Adrenal gland (tissue), 12 donors: ENCODE results near the gene CEP83. TPM values are rescaled to one million over a fixed set of nuclear protein-coding genes. Genes with fewer than 3 reads are reported as not detected.

Experiments used
- DNase-seq, 7 donors: peaks; one replicate each; pipeline ENCODE4 v3.0.0-alpha.2; 2019 to 2020
- H3K27ac ChIP-seq, 5 donors: fragments of 200-600 bp; sonication (generic) in 4 of 5; 1 replicate in 3 of 5; 2 replicates in 2 of 5; pipeline versions ENCODE4 v1.5.1 to v1.8.0; 2016 to 2020; ENCODE audit warnings: mild to moderate bottlenecking in 1 of 5
- H3K27me3 ChIP-seq: fragments of 200-600 bp; 2 replicates; pipeline ENCODE4 v1.8.0; 2021
- H3K36me3 ChIP-seq, 2 donors: fragments of 200-600 bp; replicated peaks in 1 of 2; 1 replicate in 1 of 2; 2 replicates in 1 of 2; pipeline versions ENCODE4 v1.5.1 to v1.8.0; 2018 to 2022
- H3K4me1 ChIP-seq, 2 donors: fragments of 200-600 bp; replicated peaks in 1 of 2; 1 replicate in 1 of 2; 2 replicates in 1 of 2; pipeline versions ENCODE4 v1.5.1 to v1.8.0; 2018 to 2021
- H3K4me3 ChIP-seq, 4 donors: fragments of 200-600 bp; sonication (generic) in 3 of 4; one replicate each; pipeline ENCODE4 v1.5.1; 2016 to 2018
- H3K9me3 ChIP-seq, 3 donors: fragments of 200-600 bp; sonication (generic) in 1 of 3; replicated peaks in 1 of 3; 1 replicate in 2 of 3; 2 replicates in 1 of 3; pipeline versions ENCODE4 v1.5.1 to v1.8.0; 2016 to 2021
- CTCF ChIP-seq, 6 experiments: fragments of 450-650 bp in 4 of 6; fragments of 200-600 bp in 2 of 6; sonication (generic) in 1 of 6; IDR thresholded peaks; 1 replicate in 5 of 6; 2 replicates in 1 of 6; pipeline versions ENCODE4 v1.5.1 to v1.8.0; 2016 to 2021; ENCODE audit warnings: antibody characterized with exemption in 6 of 6, mild to moderate bottlenecking in 2 of 6, moderate library complexity in 1 of 6
- POLR2A ChIP-seq, 2 donors: fragments of 450-650 bp; IDR thresholded peaks; one replicate each; pipeline ENCODE4 v1.6.1; 2017; ENCODE audit warnings: antibody characterized with exemption in 2 of 2, mild to moderate bottlenecking in 2 of 2, moderate library complexity in 1 of 2
- WGBS, 4 donors: extraction: QIAGEN DNeasy Blood & Tissue Kit in 2 of 4; methylation state at CpG; one replicate each; pipeline versions ENCODE4 v1.1.5 to v1.1.7; 2013 to 2017; 5-methylcytosine and 5-hydroxymethylcytosine counted together
- intact Hi-C, 2 donors: fragments of 100-400 bp; cut with DNase I; formaldehyde crosslinking; loops; one replicate each; pipeline versions ENCODE4 v1.14.1 to v1.15.0; 2022 to 2023
- polyA plus RNA-seq, 3 donors: library from polyadenylated mRNA; stranded (reverse); fragments of 200-250 nt in 2 of 3; fragments of 350-450 nt in 1 of 3; fragmentation: Illumina TruSeq in 1 of 3; extraction: RNeasy Lipid Tissue Mini Kit (QIAGEN cat#74804) in 1 of 3; gene quantifications; one replicate each; pipeline ENCODE4 v1.2.3, GENCODE V29; 2013 to 2014
- total RNA-seq, 9 donors: library from RNA; depleted of rRNA in 4 of 9; stranded (reverse); fragments of >200 nt in 4 of 9; fragments of 120-200 nt in 1 of 9; fragmentation: NEBNext Ultra II Directional in 1 of 9; extraction: Animal tissue kit (Norgen Biotek cat#: 25700) in 1 of 9; gene quantifications; one replicate each; pipeline versions ENCODE4 v1.1.0 to v1.2.4, GENCODE V29; 2013 to 2023
- donor health status: healthy with polysubstance abuse.
- donor health status: Bipolar disorder and iron deficiency.
- donor health status: DM: yes; HTN: yes; CAD: no.
- donor health status: DM: no; HTN: no; CAD: no.
- donor health status: DM: no; HTN: no; CAD: no.
- donor health status: DM: yes; HTN: yes; CAD: no.

Gene CEP83
- total and polyA plus RNA-seq, 12 donors: 7.8 to 30.4 (median 18.4) TPM

GRCh38 chr12:94260717-94261116 is 198.9 kb downstream of the CEP83 start:
- WGBS, 4 donors: 81 to 91% (median 88%) methylated on average over 12 to 13 of the region's 13 CpGs
- Histone ChIP-seq H3K27ac (no peak overlapping the region), H3K27me3 (no peaks in the 10 kb centered on the region), H3K36me3 (no peaks in the 10 kb centered on the region), H3K4me1 (peaks cover 14 to 26% of the 10 kb centered on the region in 2 donors), H3K4me3 (no peak overlapping the region), H3K9me3 (no peaks in the 10 kb centered on the region)
- DNase-seq: peak in 1 of 7 donors; percentile 48
- intact Hi-C loops: no loop called here
- TF ChIP-seq POLR2A (IDR thresholded peaks at IDR 0.05) (no peak), CTCF (IDR thresholded peaks at IDR 0.05) (no peak)

- intact Hi-C loops: no loop called here
- no peaks in the 10 kb centered on the region for H3K27me3 ChIP-seq
- H3K36me3 ChIP-seq: no peaks in the 10 kb centered on the region
- TF ChIP-seq POLR2A (IDR thresholded peaks at IDR 0.05) (no peak), CTCF (IDR thresholded peaks at IDR 0.05) (no peak)
- no peak for DNase-seq
- peaks cover 14 to 26% of the 10 kb centered on the region in 2 donors for H3K4me1 ChIP-seq
- no peak overlapping the region for H3K27ac ChIP-seq
- WGBS, 4 donors: 85 to 88% (median 86%) methylated on average over 3 of the region's 3 CpGs
- H3K4me3 ChIP-seq: no peak overlapping the region
- no peaks in the 10 kb centered on the region for H3K9me3 ChIP-seq
Measured at GRCh38 chr12:94260017-94260416, 199.7 kb downstream of the CEP83 start.

- Histone ChIP-seq H3K27me3 (no peaks in the 10 kb centered on the region), H3K9me3 (no peaks in the 10 kb centered on the region), H3K27ac (no peak overlapping the region), H3K36me3 (no peaks in the 10 kb centered on the region), H3K4me1 (peaks cover 14 to 24% of the 10 kb centered on the region in 2 donors), H3K4me3 (no peak overlapping the region)
- no peak for DNase-seq
- TF ChIP-seq POLR2A (IDR thresholded peaks at IDR 0.05) (no peak), CTCF (IDR thresholded peaks at IDR 0.05) (no peak)
- 74 to 84% (median 82%) methylated on average over 2 of the region's 2 CpGs for WGBS, 4 donors
- intact Hi-C loops: no loop called here
Measured at GRCh38 chr12:94258593-94258992, 201.1 kb downstream of the CEP83 start.

Other genes with a start within 250 kb of the CEP83 start
- gene TMCC3, start 190.7 kb upstream of the CEP83 start, total RNA-seq: 10 to 100 TPM in 1 of 9 donors, 1 to 10 TPM in 8; 2.4 to 13.4 (median 7.4) TPM
- gene TMCC3, start 190.7 kb upstream of the CEP83 start, polyA plus RNA-seq: 1 to 10 TPM; 1.2 to 9.3 (median 2.2) TPM